ENCODE results near the gene FXYD6.

GRCh38 chr11:117900720-117901440 is 24.4 kb upstream of the FXYD6 start:
- TF ChIP-seq CTCF (IDR thresholded peaks at IDR 0.05) (no peak), POLR2AphosphoS5 (IDR thresholded peaks at IDR 0.05) (no peak), POLR2A (IDR thresholded peaks at IDR 0.05) (no peak), EP300 (IDR thresholded peaks at IDR 0.05) (no peak)

Data from stomach (tissue), 4 donors.